Tibial nerve (tissue), 4 donors: ENCODE results near the gene ADGRG3. TPM values are rescaled to one million over a fixed set of nuclear protein-coding genes. Genes with fewer than 3 reads are reported as not detected.

Source experiments
- DNase-seq, 2 donors: peaks; one replicate each; pipeline ENCODE4 v3.0.0-alpha.2; 2019; ENCODE audit warnings: low spot score in 2 of 2
- H3K27ac ChIP-seq, 4 donors: fragments of 200-600 bp; sonication (generic) in 3 of 4; one replicate each; pipeline ENCODE4 v1.5.1; 2017 to 2019; ENCODE audit warnings: mild to moderate bottlenecking in 1 of 4
- H3K27me3 ChIP-seq, 2 donors: fragments of 200-600 bp; sonication (generic) in 1 of 2; one replicate each; pipeline versions ENCODE4 v1.5.1 to v1.6.0; 2017 to 2019
- H3K36me3 ChIP-seq, 3 donors: fragments of 200-600 bp; sonication (generic); one replicate each; pipeline ENCODE4 v1.5.1; 2018 to 2019
- H3K4me1 ChIP-seq, 4 donors: fragments of 200-600 bp; sonication (generic) in 3 of 4; one replicate each; pipeline ENCODE4 v1.5.1; 2017 to 2019
- H3K4me3 ChIP-seq, 4 donors: fragments of 200-600 bp; sonication (generic) in 3 of 4; one replicate each; pipeline ENCODE4 v1.5.1; 2017 to 2019; ENCODE audit warnings: mild to moderate bottlenecking in 1 of 4, moderate library complexity in 1 of 4
- H3K9me3 ChIP-seq, 4 donors: fragments of 200-600 bp; sonication (generic) in 3 of 4; one replicate each; pipeline ENCODE4 v1.5.1; 2017 to 2019
- EP300 ChIP-seq, 2 donors: sonication (generic); formaldehyde crosslinking; IDR thresholded peaks; one replicate each; pipeline ENCODE4 v1.6.1; 2017; ENCODE audit warnings: antibody characterized with exemption in 2 of 2, mild to moderate bottlenecking in 1 of 2
- POLR2A ChIP-seq, 2 donors: fragments of 450-650 bp; IDR thresholded peaks; one replicate each; pipeline ENCODE4 v1.6.1; 2017; ENCODE audit warnings: antibody characterized with exemption in 2 of 2, mild to moderate bottlenecking in 2 of 2, moderate library complexity in 2 of 2
- WGBS, 2 donors: methylation state at CpG; one replicate each; pipeline ENCODE4 v1.1.5; 2018; 5-methylcytosine and 5-hydroxymethylcytosine counted together
- total RNA-seq, 4 donors: library from RNA; depleted of rRNA; stranded (reverse); fragments of >200 nt; gene quantifications; one replicate each; pipeline ENCODE4 v1.1.0, GENCODE V29; 2016
- TF ChIP-seq, protein P1 (sequence below), 5 experiments: fragments of 200-600 bp in 3 of 5; fragments of 450-650 bp in 2 of 5; sonication (generic) in 3 of 5; IDR thresholded peaks; one replicate each; pipeline ENCODE4 v1.5.1; 2016 to 2019; ENCODE audit warnings: antibody characterized with exemption in 5 of 5, mild to moderate bottlenecking in 3 of 5, moderate library complexity in 2 of 5

The ADGRG3 gene
- total RNA-seq, 4 donors from 2014 or later: 0.21 to 1.8 (median 0.90) TPM; not detected in 1

DNA sequence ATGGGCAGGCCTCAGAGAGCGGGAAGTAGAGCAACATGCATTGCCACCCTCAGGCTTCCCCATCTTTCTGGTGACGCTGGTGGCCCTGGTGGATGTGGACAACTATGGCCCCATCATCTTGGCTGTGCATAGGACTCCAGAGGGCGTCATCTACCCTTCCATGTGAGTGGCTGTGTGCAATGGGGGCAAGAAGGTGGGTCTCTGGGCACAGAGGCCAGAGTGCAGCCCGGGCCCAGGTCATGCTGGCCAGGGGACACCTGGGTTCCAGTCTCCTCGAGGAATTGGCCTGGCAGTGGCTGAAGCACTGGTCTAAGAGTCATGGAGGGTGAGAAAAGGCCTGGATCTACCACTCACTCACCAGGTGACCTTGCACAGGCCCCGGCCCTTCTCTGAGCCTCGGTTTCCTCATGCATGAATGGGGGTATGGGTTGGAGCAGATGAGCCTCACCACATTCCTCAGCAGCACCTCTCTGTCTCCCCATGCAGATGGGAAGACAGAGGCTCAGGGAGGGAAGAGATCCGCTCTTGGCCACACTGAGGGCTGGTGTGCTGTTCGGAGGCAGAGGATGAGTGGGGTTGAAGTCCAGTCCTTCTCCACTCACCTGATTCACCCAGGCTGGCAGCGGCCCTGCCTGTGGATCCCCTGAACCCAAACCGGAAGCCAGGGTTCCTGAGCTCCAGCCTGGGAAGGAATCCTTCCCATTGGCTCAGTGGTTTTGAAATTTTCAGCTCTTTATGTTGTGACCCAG lies 7.2 kb upstream of the ADGRG3 start:
- no peak overlapping the region for H3K4me3 ChIP-seq
- peaks cover 0 to 48% (median 3%) of the 10 kb centered on the region in 3 donors for H3K36me3 ChIP-seq
- TF ChIP-seq EP300 (IDR thresholded peaks at IDR 0.05) (no peak), POLR2A (IDR thresholded peaks at IDR 0.05) (no peak)
- TF ChIP-seq, protein P1, sequence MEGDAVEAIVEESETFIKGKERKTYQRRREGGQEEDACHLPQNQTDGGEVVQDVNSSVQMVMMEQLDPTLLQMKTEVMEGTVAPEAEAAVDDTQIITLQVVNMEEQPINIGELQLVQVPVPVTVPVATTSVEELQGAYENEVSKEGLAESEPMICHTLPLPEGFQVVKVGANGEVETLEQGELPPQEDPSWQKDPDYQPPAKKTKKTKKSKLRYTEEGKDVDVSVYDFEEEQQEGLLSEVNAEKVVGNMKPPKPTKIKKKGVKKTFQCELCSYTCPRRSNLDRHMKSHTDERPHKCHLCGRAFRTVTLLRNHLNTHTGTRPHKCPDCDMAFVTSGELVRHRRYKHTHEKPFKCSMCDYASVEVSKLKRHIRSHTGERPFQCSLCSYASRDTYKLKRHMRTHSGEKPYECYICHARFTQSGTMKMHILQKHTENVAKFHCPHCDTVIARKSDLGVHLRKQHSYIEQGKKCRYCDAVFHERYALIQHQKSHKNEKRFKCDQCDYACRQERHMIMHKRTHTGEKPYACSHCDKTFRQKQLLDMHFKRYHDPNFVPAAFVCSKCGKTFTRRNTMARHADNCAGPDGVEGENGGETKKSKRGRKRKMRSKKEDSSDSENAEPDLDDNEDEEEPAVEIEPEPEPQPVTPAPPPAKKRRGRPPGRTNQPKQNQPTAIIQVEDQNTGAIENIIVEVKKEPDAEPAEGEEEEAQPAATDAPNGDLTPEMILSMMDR (IDR thresholded peaks at IDR 0.05): no peak
- WGBS, 2 donors: 88 to 93% methylated on average over 9 to 11 of the region's 11 CpGs
- H3K4me1 ChIP-seq: no peaks in the 10 kb centered on the region
- no peaks in the 10 kb centered on the region for H3K27me3 ChIP-seq
- no peaks in the 10 kb centered on the region for H3K9me3 ChIP-seq
- no peak for DNase-seq
- H3K27ac ChIP-seq: no peak overlapping the region

DNA sequence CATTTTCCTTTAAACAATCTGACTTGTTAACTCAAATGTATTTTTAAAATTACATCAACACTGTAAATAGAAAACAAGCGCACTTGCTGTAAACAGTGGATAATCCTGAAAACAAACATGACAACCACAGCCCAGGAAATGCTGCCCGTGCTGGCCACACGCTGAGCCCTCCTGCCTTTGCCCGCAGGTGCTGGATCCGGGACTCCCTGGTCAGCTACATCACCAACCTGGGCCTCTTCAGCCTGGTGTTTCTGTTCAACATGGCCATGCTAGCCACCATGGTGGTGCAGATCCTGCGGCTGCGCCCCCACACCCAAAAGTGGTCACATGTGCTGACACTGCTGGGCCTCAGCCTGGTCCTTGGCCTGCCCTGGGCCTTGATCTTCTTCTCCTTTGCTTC lies 6.6 kb upstream of the ADGRG3 start:
- Histone ChIP-seq H3K27ac (no peak overlapping the region), H3K4me1 (no peaks in the 10 kb centered on the region), H3K27me3 (no peaks in the 10 kb centered on the region), H3K36me3 (peaks cover 0 to 48% (median 3%) of the 10 kb centered on the region in 3 donors), H3K9me3 (no peaks in the 10 kb centered on the region), H3K4me3 (no peak overlapping the region)
- WGBS, 2 donors: 73 to 91% methylated on average over 7 of the region's 7 CpGs
- TF ChIP-seq, protein P1 (IDR thresholded peaks at IDR 0.05): no peak
- TF ChIP-seq POLR2A (IDR thresholded peaks at IDR 0.05) (no peak), EP300 (IDR thresholded peaks at IDR 0.05) (no peak)
- no peak for DNase-seq

DNA sequence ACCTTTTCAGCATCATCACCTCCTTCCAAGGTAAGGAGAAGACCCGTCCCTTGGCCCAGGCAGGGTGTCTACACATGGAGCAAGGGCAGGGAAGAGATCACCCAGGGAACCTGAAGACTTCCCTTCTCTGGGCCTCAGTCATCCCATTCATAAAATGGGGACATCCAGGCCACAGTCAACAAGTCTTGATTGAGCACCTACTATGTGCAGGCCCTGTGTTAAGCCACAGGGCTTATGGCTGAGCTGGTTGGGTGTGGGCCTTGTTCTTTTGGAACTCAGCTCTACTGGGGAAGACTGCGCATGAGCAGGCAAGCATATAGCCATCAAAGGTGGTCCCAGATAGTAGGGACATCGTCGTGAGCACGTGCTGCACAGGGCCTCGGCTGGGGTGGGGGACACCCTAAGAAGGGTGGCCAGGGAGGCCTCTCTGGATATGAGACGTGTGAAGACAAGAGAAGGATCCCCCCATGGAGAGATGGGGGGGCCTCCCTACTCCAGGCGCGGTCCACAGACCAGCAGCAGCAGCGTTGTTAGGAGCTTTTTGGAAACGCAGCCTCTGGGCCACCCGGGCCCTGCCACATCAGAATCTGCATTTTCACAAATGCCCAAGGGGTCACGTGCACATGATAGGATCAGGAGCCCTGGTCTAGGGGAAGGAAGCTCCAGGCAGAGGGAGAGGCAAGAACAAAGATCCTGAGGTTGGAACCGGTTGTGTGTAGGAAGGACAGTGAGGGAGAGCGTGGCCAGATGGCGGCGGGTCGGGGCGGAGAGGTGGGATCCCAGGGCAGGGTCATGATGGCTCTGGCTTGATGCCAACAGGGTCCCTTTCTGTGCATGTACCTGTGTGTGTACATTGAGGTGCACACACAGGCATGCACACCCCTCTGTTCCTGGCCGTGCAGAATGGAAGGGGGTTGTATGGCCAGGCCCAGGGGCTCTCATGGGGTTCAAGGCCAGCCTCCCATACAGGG lies 5.9 kb upstream of the ADGRG3 start:
- H3K27me3 ChIP-seq: no peaks in the 10 kb centered on the region
- H3K36me3 ChIP-seq: peaks cover 0 to 48% (median under 1%) of the 10 kb centered on the region in 3 donors
- no peaks in the 10 kb centered on the region for H3K4me1 ChIP-seq
- no peak overlapping the region for H3K27ac ChIP-seq
- 87 to 90% methylated on average over 19 to 20 of the region's 20 CpGs for WGBS, 2 donors
- H3K9me3 ChIP-seq: no peaks in the 10 kb centered on the region
- TF ChIP-seq, protein P1 (IDR thresholded peaks at IDR 0.05): no peak
- TF ChIP-seq EP300 (IDR thresholded peaks at IDR 0.05): no peak
- TF ChIP-seq POLR2A (IDR thresholded peaks at IDR 0.05): no peak
- no peak for DNase-seq
- no peak overlapping the region for H3K4me3 ChIP-seq

- Histone ChIP-seq H3K27ac (no peak overlapping the region), H3K27me3 (no peaks in the 10 kb centered on the region), H3K36me3 (peaks cover 0 to 48% (median 0%) of the 10 kb centered on the region in 3 donors), H3K4me3 (no peak overlapping the region), H3K9me3 (no peaks in the 10 kb centered on the region), H3K4me1 (no peaks in the 10 kb centered on the region)
- no peak for DNase-seq
- 86 to 90% methylated on average over 8 to 18 of the region's 21 CpGs for WGBS, 2 donors
- TF ChIP-seq, protein P1 (IDR thresholded peaks at IDR 0.05): no peak
- TF ChIP-seq POLR2A (IDR thresholded peaks at IDR 0.05) (no peak), EP300 (IDR thresholded peaks at IDR 0.05) (no peak)
These were observed 4.7 kb upstream of the ADGRG3 start for GRCh38 chr16:57663436-57663835.
